T-helper 17 cell (primary cell): ENCODE results near the gene SSBP3. TPM values are rescaled to one million over a fixed set of nuclear protein-coding genes. Genes with fewer than 3 reads are reported as not detected.
"Not testable (repeated sequence)": the region's sequence is repeated elsewhere in the genome, so short reads cannot be mapped to it uniquely, and the experiment has no call there.

Source experiments
- ATAC-seq: fragments of 150-1000 bp; cut with Tn5 transposase; 2 replicates; pipeline ENCODE4 v1.10.0; 2021; ENCODE audit warnings: mild to moderate bottlenecking, moderate library complexity
- DNase-seq, 3 donors: peaks; one replicate each; pipeline versions ENCODE4 v3.0.0 to v3.0.0-alpha.2; 2020 to 2021
- H3K9me3 ChIP-seq: one replicate; pipeline ENCODE4 v1.7.0; 2013; ENCODE audit warnings: low read length, mild to moderate bottlenecking; ENCODE audit not compliant: control insufficient read depth, poor library complexity, severe bottlenecking
- H3K27ac Mint-ChIP-seq: one replicate; pipeline ENCODE4 v1.8.0; 2022; ENCODE audit warnings: mild to moderate bottlenecking, moderate library complexity, mixed read lengths
- H3K27me3 Mint-ChIP-seq: one replicate; pipeline ENCODE4 v1.8.0; 2022; ENCODE audit warnings: mixed read lengths
- H3K36me3 Mint-ChIP-seq: one replicate; pipeline ENCODE4 v1.8.0; 2022; ENCODE audit warnings: low read depth, mixed read lengths
- H3K4me1 Mint-ChIP-seq: one replicate; pipeline ENCODE4 v1.8.0; 2022; ENCODE audit warnings: mild to moderate bottlenecking, mixed read lengths
- H3K4me3 Mint-ChIP-seq: one replicate; pipeline ENCODE4 v1.8.0; 2022; ENCODE audit warnings: mild to moderate bottlenecking, moderate library complexity, mixed read lengths
- total RNA-seq, 4 donors: library from RNA in 2 of 4; stranded (reverse) in 2 of 4; gene quantifications; one replicate each; pipeline ENCODE4 v1.2.3 and lab custom pipeline; 2022 to 2026

Gene SSBP3
- total RNA-seq, 2 donors from 2014 or later, result 64.9 to 67.4 TPM

DNA sequence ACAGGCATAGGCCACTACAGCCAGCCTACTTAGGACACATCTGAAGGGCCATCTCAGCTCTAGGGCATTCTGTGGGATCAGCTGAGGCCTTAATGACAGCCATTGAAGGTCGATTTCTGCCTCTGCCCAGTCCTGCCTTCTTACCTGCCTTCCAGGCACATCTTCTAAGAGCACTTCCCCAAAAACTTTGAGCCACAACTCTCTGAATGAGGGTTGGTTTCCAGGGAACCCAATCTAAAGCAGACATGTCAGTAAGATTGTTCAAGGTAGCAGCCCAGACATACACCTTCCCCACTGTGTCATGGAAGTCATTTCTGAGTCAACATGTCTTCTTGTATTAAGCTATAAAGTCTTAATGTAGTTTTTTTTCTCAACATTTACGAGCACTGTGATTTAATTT is 18.2 kb upstream of the SSBP3 start:
- Mint-ChIP-seq H3K4me3 (no peak overlapping the region), H3K27me3 (no peaks in the 10 kb centered on the region), H3K27ac (no peak overlapping the region), H3K4me1 (peaks cover 4% of the 10 kb centered on the region), H3K36me3 (no peaks in the 10 kb centered on the region)
- no peak for DNase-seq
- no peak for ATAC-seq
- no peaks in the 10 kb centered on the region for H3K9me3 ChIP-seq

DNA sequence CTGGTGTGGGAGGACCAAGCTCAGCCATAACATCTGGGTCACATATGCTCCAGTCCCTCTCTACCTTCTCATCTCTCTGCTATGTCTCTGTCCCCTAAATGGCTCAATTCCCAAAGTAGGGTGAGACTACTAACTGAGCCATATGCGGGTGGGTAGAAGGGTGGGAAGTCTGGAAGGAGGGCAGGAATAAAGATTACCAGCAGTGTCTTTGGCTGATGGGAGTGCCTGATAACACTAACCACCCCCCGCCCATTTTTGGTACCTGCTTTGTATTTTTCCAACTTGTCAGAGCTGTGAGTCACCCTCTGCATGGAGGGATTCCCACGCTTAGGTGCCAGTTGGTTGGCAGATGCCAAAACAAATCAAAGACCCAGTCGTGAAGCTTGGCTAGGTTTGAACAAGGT is 14.9 kb upstream of the SSBP3 start:
- Mint-ChIP-seq H3K4me3 (no peak overlapping the region), H3K36me3 (peaks cover 4% of the 10 kb centered on the region), H3K4me1 (peaks cover 8% of the 10 kb centered on the region), H3K27ac (no peak overlapping the region), H3K27me3 (peaks cover 10% of the 10 kb centered on the region)
- no peaks in the 10 kb centered on the region for H3K9me3 ChIP-seq
- DNase-seq, result no peak
- ATAC-seq, result no peak

DNA sequence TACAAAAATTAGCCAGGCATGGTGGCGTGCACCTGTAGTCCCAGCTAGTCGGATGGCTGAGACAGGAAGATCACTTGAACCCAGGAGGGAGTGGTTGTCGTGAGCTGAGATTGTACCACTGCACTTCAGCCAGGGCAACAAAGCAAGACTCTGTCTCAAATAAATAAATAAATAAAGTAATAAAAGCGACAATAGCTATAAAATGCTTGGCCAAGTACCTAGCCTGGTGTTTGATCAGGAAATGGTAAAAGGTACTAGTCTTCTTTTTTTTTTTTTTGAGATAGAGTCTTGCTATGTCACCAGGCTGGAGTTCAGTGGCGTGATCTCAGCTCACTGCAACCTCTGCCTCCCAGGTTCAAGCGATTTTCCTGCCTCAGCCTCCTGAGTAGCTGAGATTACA is 12.4 kb upstream of the SSBP3 start:
- ATAC-seq, H3K27ac Mint-ChIP-seq, H3K36me3 Mint-ChIP-seq, DNase-seq, H3K4me3 Mint-ChIP-seq, H3K9me3 ChIP-seq: not testable (repeated sequence)
- H3K27me3 Mint-ChIP-seq, result peaks cover 22% of the 10 kb centered on the region
- H3K4me1 Mint-ChIP-seq, result peaks cover 14% of the 10 kb centered on the region

DNA sequence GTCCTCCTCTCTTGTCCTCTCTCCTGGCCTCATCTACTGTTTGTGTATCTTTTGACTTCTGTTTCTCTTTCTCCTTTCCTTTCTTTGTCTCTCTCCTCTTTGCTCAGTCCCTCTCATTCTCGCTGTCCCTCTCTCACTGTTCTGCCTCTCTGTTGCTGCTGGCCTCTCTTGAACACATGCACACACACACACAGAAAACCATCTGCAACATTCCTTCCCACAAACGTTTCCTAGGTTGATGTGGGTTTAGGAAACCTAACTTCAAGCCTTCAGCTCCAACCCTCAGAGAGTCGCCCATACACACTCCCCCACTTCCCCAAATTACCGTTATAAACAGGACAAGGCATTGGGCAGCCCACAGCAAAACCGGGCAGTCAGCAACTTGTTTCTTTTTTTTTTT is 10.9 kb upstream of the SSBP3 start:
- peaks cover 7% of the 10 kb centered on the region for H3K36me3 Mint-ChIP-seq
- peaks cover 22% of the 10 kb centered on the region for H3K27me3 Mint-ChIP-seq
- peaks cover 20% of the 10 kb centered on the region for H3K4me1 Mint-ChIP-seq
- ATAC-seq, result no peak
- H3K4me3 Mint-ChIP-seq, result no peak overlapping the region
- no peaks in the 10 kb centered on the region for H3K9me3 ChIP-seq
- peak overlapping the region; percentile 83 for H3K27ac Mint-ChIP-seq
- DNase-seq, result no peak

DNA sequence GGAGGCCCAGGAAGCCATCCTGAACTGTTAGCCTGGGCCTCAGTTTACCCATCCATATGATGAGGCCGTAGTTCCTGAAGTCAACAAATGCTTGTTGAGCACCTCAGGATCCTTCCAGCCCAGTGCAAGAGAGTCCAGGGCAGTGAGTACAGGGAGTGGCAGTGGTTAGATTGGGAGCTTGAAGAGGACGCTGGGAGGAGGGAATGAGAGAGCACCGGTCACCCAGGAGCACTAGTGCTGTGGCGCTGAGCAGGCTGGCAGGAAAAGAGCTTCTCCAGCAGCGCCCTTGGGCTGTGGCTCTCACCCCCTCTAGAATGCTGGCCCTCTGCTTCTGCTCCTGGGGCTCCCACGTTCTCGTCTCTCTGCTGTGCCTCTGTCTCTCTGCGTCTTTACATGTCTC is 10.2 kb upstream of the SSBP3 start:
- ATAC-seq (no peak), DNase-seq (no peak)
- Mint-ChIP-seq H3K4me3 (no peak overlapping the region), H3K27ac (no peak overlapping the region), H3K27me3 (peaks cover 22% of the 10 kb centered on the region), H3K36me3 (peaks cover 7% of the 10 kb centered on the region), H3K4me1 (peaks cover 20% of the 10 kb centered on the region)
- H3K9me3 ChIP-seq, result no peaks in the 10 kb centered on the region

DNA sequence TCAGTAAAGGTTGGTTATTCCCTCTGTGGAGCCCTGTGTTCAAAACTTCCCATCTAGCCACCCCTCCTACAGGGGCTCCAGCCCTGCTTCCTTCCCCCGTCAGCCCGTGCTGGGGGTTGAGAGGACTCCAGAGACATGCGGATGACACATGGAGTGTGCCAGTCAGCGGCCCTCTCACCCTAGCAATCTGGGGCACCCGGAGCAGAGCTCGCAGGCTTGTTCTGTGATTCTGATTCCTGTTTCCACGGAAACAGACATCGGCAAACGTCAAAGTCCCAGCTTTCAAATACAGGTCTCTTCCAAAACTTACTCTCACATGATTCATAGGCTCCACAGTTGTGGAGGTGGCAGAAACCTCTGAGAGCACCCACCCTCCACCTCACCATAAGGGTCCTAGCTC is 9.8 kb upstream of the SSBP3 start:
- Mint-ChIP-seq H3K27me3 (peaks cover 22% of the 10 kb centered on the region), H3K27ac (no peak overlapping the region)
- ATAC-seq, result no peak

DNA sequence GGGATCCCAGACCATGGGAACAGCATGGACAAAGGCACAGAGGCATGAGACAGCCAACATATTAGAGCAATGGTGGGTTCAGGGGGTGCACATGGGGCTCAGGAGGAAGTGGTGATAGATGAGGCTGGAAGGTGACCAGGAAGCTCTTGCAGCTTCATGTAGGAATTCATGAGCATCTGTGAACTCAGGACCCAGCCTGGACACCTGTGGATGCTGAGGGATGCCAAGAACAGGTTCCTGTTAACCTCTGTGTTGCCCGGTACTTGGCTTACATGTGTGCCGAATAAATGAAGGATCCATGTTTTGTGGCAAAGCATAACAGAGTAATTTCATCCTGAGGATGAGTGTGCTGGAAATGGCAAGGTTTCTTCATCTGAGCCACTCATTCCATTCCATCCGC is 9.3 kb upstream of the SSBP3 start:
- Mint-ChIP-seq H3K27me3 (peaks cover 22% of the 10 kb centered on the region), H3K4me3 (no peak overlapping the region), H3K4me1 (peaks cover 20% of the 10 kb centered on the region), H3K36me3 (peaks cover 7% of the 10 kb centered on the region), H3K27ac (no peak overlapping the region)
- DNase-seq (no peak), ATAC-seq (no peak)
- H3K9me3 ChIP-seq, result no peaks in the 10 kb centered on the region

More for the DNA sequence above, 9.8 kb upstream of the SSBP3 start:
- no peaks in the 10 kb centered on the region for H3K9me3 ChIP-seq
- Mint-ChIP-seq H3K4me1 (peaks cover 20% of the 10 kb centered on the region), H3K4me3 (no peak overlapping the region), H3K36me3 (peaks cover 7% of the 10 kb centered on the region)
- DNase-seq, result no peak

DNA sequence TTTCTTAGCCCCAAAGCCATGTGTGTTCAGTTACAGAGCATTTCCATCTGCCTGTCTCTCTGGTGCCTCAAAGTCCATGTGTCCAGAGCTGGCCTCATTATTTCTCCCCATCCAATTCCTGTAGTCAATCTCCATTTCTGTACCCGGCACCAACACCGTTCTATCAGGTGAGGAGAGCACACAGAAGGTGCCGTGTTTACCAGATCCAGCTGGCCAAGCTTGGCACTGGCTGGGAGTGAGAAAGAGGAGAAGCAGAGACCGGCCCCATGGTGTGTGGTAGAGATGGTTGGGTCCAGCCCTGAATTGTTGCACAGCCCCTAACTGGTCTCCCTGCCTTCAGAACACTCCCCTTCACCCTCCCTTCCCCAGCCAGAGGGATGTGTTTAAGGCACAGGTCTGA is 7.5 kb upstream of the SSBP3 start:
- DNase-seq (no peak), ATAC-seq (no peak)
- Mint-ChIP-seq H3K4me3 (peak overlapping the region; percentile 65), H3K27me3 (peaks cover 22% of the 10 kb centered on the region), H3K36me3 (peaks cover 7% of the 10 kb centered on the region), H3K27ac (peak overlapping the region; percentile 8), H3K4me1 (peaks cover 33% of the 10 kb centered on the region)
- no peaks in the 10 kb centered on the region for H3K9me3 ChIP-seq

DNA sequence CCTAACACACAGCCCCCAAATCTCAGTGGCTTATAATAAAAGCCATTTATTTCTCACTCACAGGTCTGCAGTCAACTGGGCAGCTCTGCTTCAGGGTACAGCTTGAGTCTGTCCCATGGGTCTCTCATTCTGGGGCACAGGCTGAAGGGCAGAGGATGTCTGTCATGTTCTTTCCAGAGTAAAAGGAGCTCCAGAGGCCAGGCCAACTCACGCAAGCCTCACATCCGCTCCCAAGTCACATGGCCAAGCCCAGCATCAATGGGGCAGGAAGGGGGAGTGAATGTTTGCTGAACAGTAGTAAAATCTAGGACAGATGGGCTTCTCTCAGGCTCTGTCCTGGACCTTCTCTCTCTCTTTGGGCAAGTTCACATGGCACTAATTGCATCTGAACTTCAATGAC is 7.1 kb upstream of the SSBP3 start:
- no peaks in the 10 kb centered on the region for H3K9me3 ChIP-seq
- ATAC-seq (peak; percentile 60), DNase-seq (no peak)
- H3K4me1 Mint-ChIP-seq, result peaks cover 37% of the 10 kb centered on the region
- H3K27ac Mint-ChIP-seq, result peak overlapping the region; percentile 8
- H3K4me3 Mint-ChIP-seq, result peak overlapping the region; percentile 65
- peaks cover 7% of the 10 kb centered on the region for H3K36me3 Mint-ChIP-seq
- peaks cover 22% of the 10 kb centered on the region for H3K27me3 Mint-ChIP-seq

DNA sequence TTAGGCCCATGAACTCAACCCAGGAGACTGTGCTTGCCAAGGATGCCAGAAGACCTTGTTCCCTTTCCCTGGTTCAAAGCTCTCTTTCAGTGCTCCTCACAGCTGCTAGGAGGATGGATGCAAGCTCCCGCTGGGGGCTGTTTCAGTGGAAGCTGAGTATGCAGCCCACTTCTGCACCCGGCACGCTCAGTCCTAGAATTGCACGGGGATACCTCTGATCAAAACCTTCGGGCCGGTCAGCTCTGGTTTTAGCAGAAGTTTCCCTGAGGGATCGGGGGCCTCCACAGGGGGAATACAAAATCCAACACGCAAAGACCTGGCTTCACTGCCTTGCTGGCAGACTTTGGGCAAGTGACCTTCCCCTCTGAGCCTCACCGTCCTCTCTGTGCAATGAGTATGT is 4.2 kb upstream of the SSBP3 start:
- DNase-seq (no peak), ATAC-seq (no peak)
- H3K36me3 Mint-ChIP-seq, result peaks cover 2% of the 10 kb centered on the region
- H3K27me3 Mint-ChIP-seq, result peaks cover 12% of the 10 kb centered on the region
- no peak overlapping the region for H3K4me3 Mint-ChIP-seq
- H3K27ac Mint-ChIP-seq, result peak overlapping the region; percentile 19
- peaks cover 36% of the 10 kb centered on the region for H3K4me1 Mint-ChIP-seq
- no peaks in the 10 kb centered on the region for H3K9me3 ChIP-seq

DNA sequence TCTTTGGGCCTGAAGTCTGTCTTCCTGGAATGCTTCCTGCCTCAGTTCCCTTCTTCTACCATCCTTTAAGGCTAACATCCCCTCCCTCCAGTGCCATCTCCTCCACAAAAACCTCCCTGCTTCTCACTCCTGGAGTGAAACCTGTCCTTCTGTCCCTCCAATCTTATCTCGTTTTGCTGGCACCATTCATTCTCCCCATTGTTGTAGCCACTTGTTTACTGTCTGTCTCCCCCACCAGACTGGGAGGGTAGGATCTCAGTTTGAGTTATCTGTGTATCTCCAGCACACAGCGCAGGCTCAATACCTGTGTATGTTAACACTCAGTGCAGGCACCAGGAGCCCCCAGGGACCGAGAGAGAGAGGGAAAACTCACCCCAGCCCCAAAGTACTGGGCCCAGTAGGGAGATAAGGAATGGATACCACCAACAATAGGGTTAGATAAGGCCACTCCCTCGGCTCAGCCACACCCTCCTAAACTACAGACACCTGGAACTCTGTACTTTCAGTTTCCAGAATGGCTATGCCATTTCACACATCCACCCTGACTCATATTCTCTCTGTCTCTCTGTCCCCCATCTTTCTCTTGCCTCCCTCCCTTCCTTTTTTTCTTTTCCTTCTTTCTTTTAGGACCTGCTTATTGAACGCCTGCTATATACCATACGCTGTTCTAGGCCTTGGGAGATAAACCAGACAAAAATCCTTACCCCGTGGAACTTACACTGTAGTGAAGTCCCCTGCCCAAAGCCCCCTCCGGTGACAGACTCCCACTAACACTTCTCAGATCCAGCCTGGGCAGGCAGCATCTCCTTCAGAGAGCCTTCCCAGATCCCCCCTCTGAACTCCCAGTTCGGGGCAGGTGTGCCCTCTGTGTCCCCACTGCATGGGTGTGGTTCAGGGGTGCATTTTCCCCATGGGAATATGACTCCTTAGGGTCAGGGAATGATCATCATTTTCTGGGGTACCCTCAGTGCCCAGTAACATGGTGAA is 3.3 kb upstream of the SSBP3 start:
- Mint-ChIP-seq H3K27me3 (peaks cover 5% of the 10 kb centered on the region), H3K4me1 (peaks cover 32% of the 10 kb centered on the region), H3K4me3 (peak overlapping the region; percentile 79), H3K27ac (peak overlapping the region; percentile 92), H3K36me3 (peaks cover 2% of the 10 kb centered on the region)
- ATAC-seq (no peak), DNase-seq (no peak)
- H3K9me3 ChIP-seq, result no peaks in the 10 kb centered on the region

DNA sequence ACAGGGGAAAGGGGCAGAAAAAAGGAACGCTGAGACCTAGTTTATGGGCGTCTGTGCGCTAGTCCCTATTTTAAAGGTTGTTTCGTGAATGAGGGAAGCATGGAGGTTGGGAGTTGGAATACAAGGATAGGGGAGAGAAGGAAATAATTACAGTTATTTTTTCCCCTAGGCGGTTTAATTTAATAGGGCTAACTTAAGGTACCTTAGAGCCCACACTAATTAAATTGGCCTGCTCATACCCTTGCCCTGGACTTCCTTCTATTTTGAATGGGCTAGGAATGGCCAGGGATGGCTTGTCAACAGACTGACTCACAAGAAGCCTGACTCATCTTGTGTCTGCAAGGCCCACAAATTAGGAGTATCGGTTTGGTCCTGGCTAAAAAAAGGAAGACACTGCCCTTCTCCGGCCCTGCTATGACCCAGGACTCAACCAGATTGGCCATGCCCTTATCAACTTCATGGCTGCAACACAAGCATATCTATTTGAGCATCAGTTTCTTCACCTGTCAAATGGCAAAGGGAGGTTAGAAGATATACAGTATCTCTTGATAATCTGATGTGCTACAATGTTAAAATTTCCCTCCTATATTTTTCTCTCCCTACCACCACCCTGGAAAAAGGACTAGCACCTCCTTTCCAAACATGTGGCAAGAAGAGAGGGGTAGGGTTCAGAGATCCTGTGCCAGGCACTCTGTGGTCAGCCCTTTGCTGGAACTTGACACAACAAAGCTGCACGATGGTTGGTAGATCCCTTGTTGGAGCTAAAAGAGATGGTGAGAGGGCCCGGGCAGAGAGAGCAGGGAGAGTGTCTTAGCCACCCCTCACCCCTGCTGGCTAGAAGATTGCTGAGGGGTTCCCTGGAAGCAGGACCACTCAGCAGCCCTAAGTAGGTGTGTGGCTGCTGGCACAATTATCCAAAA is 2.2 kb upstream of the SSBP3 start:
- Mint-ChIP-seq H3K4me3 (peak overlapping the region; percentile 93), H3K36me3 (peaks cover 2% of the 10 kb centered on the region), H3K4me1 (peaks cover 39% of the 10 kb centered on the region), H3K27me3 (no peaks in the 10 kb centered on the region), H3K27ac (peak overlapping the region; percentile 92)
- no peaks in the 10 kb centered on the region for H3K9me3 ChIP-seq
- no peak for DNase-seq
- no peak for ATAC-seq
